GM12864 (cell line): ENCODE results near the gene HOXC9.

Experiments used
- DNase-seq: peaks from one replicate; pipeline ENCODE4 v3.0.0-alpha.2; 2011; ENCODE audit warnings: low read depth
- H3K4me3 ChIP-seq: 2 replicates; pipeline ENCODE4 v1.5.1; 2011; ENCODE audit warnings: mild to moderate bottlenecking, low read depth, low read length, control low read depth
- CTCF ChIP-seq: IDR thresholded peaks from 2 replicates; pipeline ENCODE4 v1.5.1; 2011; ENCODE audit warnings: low read depth, mild to moderate bottlenecking, moderate library complexity, low read length, control low read depth, inconsistent platforms; ENCODE audit errors: missing control alignments

The HOXC9 gene

GRCh38 chr12:53964315-53964713, 35.6 kb upstream of the HOXC9 start:
- no peak overlapping the region for H3K4me3 ChIP-seq
- no peak for DNase-seq
- no peak for TF ChIP-seq CTCF

GRCh38 chr12:53965281-53966084, 34.5 kb upstream of the HOXC9 start:
- TF ChIP-seq CTCF, result no peak
- no peak for DNase-seq
- H3K4me3 ChIP-seq, result no peak overlapping the region

GRCh38 chr12:53966085-53966384, 33.9 kb upstream of the HOXC9 start:
- no peak for DNase-seq
- H3K4me3 ChIP-seq, result no peak overlapping the region
- no peak for TF ChIP-seq CTCF

DNA sequence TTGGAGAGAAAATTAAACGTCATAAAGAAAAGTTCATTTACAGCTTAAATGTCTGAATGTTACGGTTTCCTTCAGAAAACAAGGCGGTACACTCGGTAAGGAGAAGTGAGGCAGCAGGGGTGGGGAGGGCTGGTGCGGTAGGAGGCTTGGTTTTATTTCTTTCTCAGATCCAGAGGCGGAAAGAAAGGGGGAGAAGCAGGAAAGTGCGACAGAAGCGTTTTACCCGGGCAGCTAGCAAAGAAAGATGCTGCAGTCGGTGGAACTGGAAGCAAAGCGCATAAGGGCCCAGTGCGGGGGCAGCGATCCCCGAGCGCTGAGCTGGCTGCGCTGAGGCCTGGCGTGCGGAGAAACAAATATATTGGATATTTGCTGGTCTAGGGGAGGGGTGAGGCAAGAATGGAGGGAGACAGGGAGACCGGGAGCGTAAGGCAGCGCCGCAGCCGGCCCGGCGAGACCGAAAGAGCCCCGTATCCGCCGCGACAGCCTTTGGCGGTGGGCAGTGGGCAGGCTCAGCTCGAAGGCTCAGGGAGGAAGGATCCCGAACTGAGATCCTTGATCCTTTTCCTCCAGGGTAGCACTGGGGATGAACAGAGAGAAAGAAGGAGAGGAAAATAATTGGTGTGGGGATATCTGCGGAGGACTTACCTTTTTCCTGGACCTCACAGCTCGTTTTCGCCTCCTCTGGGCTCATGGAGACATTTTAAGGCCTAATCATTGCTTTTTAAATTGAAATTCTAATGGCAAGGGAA, 33.4 kb upstream of the HOXC9 start:
- TF ChIP-seq CTCF, result no peak
- no peak for DNase-seq
- H3K4me3 ChIP-seq, result no peak overlapping the region

- no peak for TF ChIP-seq CTCF
- no peak for DNase-seq
- no peak overlapping the region for H3K4me3 ChIP-seq
Observed at GRCh38 chr12:53967421-53967925, 32.5 kb upstream of the HOXC9 start.

DNA sequence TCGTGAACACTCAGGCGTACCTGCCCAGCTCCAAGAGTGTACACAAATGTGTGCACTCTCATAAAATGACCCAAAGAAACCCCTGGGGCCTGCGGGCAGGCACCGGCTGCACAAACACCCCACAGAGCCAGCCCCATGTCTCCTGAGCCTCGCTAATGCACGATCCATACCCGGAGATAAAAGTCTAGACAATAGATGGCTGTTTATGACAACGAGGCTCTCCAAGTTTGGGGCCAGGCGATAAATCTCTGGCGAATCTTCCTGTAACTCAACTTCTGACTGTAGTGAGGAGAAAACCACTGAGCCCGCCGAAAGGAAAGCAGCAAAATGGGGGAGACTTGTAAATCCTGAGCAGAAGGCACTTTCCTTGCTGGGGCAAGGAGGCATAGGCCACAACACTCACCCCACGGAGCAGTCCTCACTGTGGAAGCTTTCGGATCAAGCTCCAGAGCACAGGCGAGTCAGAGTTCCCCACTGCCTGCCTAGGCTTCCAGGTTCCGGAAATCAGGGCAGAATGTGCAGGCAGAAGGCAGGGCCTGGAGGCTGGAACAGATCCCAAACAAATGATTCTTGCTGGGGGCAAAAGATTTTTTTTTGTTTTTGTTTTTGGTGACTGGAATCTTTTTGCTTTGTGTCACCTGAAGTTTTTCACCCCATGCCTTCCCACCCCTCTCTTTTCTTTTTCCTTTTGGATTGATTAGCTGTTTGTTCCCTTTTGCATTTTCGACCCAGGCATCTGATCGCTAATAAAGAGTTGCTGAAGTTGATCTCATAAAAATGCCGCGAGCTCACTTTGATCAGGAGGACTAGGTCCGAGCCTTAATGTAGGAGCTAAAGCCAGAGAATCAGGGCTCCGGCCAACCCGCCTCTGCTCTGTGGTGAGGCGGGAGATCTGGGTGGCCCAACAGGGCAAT, 31.5 kb upstream of the HOXC9 start:
- no peak overlapping the region for H3K4me3 ChIP-seq
- DNase-seq, result no peak
- no peak for TF ChIP-seq CTCF
